ENCODE results near the gene AGBL1.

- TF ChIP-seq CTCF (IDR thresholded peaks at IDR 0.05) (no peak), EZH2 (IDR thresholded peaks at IDR 0.05; ENCODE audit: borderline replicate concordance, insufficient read depth, low read depth, low read length, poor library complexity, severe bottlenecking) (no peak)
Observed at GRCh38 chr15:86506401-86506800, 426.7 kb downstream of the AGBL1 start.

All from B cell (primary cell).